CD4-positive, alpha-beta T cell treated with Interleukin-2 at 100 ng/mL for 4 hours (primary cell): ENCODE measurements around the gene EHD2.
"Not testable (repeated sequence)": the region's sequence is repeated elsewhere in the genome, so short reads cannot be mapped to it uniquely, and the experiment has no call there.

ENCODE experiments used
- DNase-seq: peaks from one replicate; pipeline ENCODE4 v3.0.0-alpha.2; 2020; ENCODE audit warnings: low spot score

Gene EHD2

GRCh38 chr19:47771291-47771690, 58.1 kb downstream of the EHD2 start:
- DNase-seq: not testable (repeated sequence)

GRCh38 chr19:47776568-47776967, 63.3 kb downstream of the EHD2 start:
- DNase-seq: no peak

DNA sequence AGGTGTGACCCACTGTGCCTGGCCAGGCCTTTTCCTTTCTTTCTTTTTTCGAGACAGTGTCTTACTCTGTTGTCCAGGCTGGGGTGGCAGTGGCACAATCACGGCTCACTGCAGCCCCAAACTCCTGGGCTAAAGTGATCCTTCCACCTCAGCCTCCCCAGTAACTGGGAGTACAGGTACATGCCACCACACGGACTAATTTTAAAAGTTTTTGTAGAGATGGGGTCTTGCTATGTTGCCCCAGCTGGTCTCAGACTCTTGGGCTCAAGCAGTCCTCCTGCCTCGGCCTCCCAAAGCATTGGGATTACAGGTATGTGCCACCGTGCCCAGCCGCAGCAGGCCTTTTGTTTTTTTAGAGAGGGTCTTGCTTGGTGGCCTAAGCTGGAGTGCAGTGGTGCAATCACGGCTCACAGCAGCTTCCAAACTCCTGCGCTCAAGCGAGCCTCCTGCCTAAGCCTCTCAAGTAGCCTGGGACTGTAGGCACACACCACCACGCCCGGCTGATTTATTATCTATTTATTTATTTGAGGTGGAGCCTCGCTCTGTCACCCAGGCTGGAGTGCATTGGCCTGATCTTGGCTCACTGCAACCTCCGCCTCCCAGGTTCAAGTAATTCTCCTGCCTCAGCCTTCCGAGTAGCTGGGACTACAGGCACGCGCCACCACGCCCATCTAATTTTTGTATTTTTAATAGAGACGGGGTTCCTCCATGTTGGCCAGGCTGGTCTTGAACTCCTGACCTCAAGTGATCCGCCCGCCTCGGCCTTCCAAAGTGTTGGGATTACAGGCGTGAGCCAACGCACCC, 64.2 kb downstream of the EHD2 start:
- not testable (repeated sequence) for DNase-seq

DNA sequence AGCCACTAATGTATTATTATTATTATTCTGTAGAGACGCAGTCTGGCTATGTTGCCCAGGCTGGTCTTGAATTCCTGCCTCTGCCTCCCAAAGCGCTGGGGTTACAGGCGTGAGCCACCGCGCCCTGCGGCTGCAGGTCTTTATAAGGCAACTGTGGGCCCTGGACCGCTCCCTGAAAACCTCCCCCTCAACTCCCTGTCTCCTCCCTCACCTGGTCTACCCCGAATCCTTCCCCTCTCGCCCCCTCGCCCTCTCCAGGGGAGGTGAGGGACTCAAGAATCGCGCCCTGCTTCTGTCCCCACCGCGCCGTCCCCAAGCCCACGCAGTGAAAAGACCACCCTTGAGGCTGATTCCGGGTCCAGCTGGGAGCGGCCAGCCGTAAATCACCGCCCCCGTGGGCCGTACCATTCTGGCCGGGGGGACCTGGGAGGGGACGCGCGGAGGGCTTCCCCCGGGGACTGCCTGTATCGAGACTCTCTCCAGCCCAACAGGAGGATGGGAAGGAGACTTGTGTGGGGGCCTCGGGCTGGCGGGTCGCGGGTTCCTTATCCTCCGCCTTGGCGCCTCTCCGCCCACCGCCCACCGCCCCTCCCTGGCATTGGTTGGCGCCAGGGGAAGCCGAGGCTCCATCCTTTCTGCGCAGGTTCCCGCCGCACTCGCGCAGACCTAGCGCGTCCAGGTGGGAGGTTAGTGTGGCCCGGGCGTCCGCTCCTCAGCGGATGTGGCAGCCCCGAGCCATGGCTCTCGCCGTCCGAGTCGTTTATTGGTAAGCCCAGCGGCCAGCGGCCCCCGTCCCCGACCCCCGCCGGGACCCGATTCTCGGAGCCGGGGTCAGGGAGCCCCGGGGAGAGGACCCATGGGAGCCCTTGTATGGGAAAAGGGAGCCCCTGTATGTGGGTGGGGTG, 65.1 kb downstream of the EHD2 start, which contains the start of gene SELENOW:
Gene SELENOW, plus strand, starts transcription at position 655 of the 905 bp plus-strand sequence. Its CDS starts 83 bp downstream, at position 738.
- DNase-seq: peak; percentile 81

GRCh38 chr19:47778954-47779351, 65.7 kb downstream of the EHD2 start:
- DNase-seq: peak; percentile 11

DNA sequence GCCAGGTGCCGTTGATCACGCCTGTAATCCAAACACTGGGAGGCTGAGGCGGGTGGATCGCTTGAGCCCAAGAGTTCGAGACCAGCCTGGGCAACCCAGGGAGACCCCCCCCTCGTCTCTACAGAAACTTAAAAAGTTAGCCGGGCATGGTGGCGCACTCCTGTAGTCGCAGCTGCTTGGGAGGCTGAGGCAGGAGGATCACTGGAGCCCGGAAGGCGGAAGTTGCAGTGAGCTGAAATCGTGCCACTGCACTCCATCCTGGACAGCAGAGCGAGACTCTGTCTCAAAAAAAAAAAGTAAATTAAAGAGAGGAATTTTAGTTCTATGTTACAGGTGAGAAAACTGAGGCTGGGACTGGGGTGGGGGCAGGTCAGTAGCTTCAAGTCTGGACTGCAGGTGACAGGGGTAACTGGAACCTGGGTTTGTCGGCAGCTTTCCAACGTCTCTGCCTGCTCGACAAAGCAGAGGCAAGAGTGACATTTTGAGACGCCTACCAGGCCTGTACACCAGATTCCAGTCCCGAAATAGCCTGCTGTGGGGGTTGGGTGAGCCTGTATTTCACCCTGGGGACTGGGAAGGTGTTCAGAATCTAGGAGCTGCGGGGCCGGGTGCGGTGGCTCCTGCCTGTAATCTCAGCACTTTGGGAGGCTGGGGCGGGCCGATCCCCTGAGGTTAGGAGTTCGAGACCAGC, 66.4 kb downstream of the EHD2 start:
- DNase-seq: no peak

DNA sequence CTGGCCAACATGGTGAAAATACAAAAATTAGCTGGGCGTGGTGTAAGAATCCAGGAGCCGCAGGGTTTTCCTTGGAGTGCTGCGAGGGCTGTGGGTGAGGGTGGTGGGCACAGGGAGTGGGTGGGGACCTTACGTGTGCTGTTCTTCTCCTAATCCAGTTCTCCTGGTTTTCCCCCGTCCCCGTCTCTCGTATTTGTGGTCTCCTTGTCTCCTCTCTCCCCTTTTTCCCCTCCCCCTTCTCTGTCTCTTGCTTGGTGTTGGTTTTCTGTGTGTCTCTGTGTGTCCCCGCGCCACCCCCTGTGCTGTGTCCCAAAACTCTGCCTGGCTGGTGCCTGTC, 67.0 kb downstream of the EHD2 start:
- no peak for DNase-seq

DNA sequence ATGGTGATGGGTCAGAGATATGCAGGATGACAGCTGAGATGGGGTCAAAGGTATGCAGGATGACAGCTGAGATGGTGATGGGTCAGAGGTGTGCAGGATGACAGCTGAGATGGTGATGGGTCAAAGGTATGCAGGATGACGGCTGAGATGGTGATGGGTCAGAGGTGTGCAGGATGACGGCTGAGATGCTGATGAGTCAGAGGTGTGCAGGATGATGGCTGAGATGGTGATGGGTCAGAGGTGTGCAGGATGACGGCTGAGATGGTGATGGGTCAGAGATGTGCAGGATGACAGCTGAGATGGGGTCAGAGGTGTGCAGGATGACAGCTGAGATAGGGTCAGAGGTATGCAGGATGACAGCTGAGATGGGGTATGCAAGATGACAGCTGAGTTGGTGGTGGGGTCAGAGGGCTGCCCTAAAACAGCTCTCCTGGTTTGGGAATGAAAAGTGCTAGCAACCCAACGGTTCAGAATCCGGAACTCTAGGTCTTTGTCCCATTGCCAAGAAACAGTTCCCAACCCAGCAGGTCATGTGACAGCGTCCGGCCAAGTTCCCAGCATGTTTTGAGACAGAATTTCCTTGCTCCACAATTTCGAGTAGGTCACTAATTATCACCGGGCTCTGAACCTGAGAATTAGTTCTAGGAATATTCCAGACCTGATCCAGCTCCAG, 68.5 kb downstream of the EHD2 start:
- no peak for DNase-seq

- no peak for DNase-seq
These were observed 73.3 kb downstream of the EHD2 start for GRCh38 chr19:47786566-47786965.

GRCh38 chr19:47787307-47787706, 74.1 kb downstream of the EHD2 start:
- DNase-seq: not testable (repeated sequence)

GRCh38 chr19:47789811-47790210, 76.6 kb downstream of the EHD2 start:
- DNase-seq: not testable (repeated sequence)

DNA sequence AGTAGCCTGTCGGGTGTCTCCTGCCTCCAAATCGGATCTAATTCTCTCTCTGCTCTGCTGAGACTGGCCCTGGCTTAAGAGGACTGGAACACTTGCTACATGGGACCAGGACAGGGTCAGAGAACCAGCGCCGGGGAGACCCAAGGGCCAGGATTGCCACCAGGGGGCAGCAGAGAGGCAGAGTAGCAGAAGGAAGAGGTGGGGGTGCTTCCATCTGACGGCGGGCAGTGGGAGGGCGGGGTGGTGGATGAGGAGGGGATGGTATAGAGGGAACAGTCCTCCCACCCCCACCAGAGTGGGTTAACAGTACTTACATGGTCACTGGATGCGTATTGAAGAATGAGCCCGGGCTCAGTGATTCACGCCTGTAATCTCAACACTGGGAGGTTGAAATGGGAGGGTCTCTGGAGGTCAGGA, 77.2 kb downstream of the EHD2 start:
- peak; percentile 77 for DNase-seq

GRCh38 chr19:47792616-47793015, 79.4 kb downstream of the EHD2 start:
- DNase-seq: no peak
